HepG2 (cell line): Measurements from ENCODE around the gene CMTM8. TPM values are rescaled to one million over a fixed set of nuclear protein-coding genes. Genes with fewer than 3 reads are reported as not detected.

ENCODE experiments used
- ADNP ChIP-seq: sonication (generic); formaldehyde crosslinking; IDR thresholded peaks from 2 replicates; pipeline ENCODE4 v1.4.0; 2020; ENCODE audit warnings: missing genetic modification reagents
- E2F2 ChIP-seq: sonication (generic); formaldehyde crosslinking; IDR thresholded peaks from 2 replicates; pipeline ENCODE4 v1.4.0; 2020; ENCODE audit warnings: missing genetic modification reagents, borderline replicate concordance
- HNRNPLL ChIP-seq: fragments of 200-400 bp; formaldehyde crosslinking; IDR thresholded peaks from 2 replicates; pipeline ENCODE4 v1.6.1; 2017; ENCODE audit warnings: mild to moderate bottlenecking, low read depth, low read length; ENCODE audit not compliant: poor library complexity, severe bottlenecking
- MTF1 ChIP-seq: sonication (generic); formaldehyde crosslinking; IDR thresholded peaks from 2 replicates; pipeline ENCODE4 v1.5.0; 2020; ENCODE audit warnings: missing genetic modification reagents
- NFYC ChIP-seq: IDR thresholded peaks from 2 replicates; pipeline ENCODE4 v1.6.1; 2016; ENCODE audit warnings: missing genetic modification reagents, missing compliant biosample characterization
- PHF5A ChIP-seq: IDR thresholded peaks from one replicate; pipeline ENCODE4 v1.6.1; 2018; ENCODE audit warnings: low read depth, missing genetic modification reagents; ENCODE audit not compliant: unreplicated experiment
- RNF2 ChIP-seq: fragments of 450-650 bp; conservative IDR thresholded peaks from 2 replicates; pipeline ENCODE4 v1.6.1; 2016; ENCODE audit warnings: low read depth
- WIZ ChIP-seq: sonication (generic); formaldehyde crosslinking; IDR thresholded peaks from 2 replicates; pipeline ENCODE4 v1.5.1; 2020; ENCODE audit warnings: mild to moderate bottlenecking, missing genetic modification reagents
- ZBTB42 ChIP-seq: sonication (generic); formaldehyde crosslinking; IDR thresholded peaks from 2 replicates; pipeline ENCODE4 v1.5.0; 2020; ENCODE audit warnings: mild to moderate bottlenecking, missing genetic modification reagents
- ZBTB43 ChIP-seq: sonication (generic); formaldehyde crosslinking; conservative IDR thresholded peaks from 2 replicates; pipeline ENCODE4 v1.4.0; 2020; ENCODE audit warnings: missing genetic modification reagents
- ZBTB49 ChIP-seq: sonication (generic); formaldehyde crosslinking; IDR thresholded peaks from 2 replicates; pipeline ENCODE4 v1.4.0; 2020; ENCODE audit warnings: missing genetic modification reagents, borderline replicate concordance
- ZNF337 ChIP-seq: sonication (generic); formaldehyde crosslinking; IDR thresholded peaks from 2 replicates; pipeline ENCODE4 v1.5.1; 2020; ENCODE audit warnings: missing genetic modification reagents, low read depth, mild to moderate bottlenecking, borderline replicate concordance
- ZNF354B ChIP-seq: sonication (generic); formaldehyde crosslinking; IDR thresholded peaks from 2 replicates; pipeline ENCODE4 v1.8.0; 2022; ENCODE audit warnings: mild to moderate bottlenecking, missing genetic modification reagents
- ZNF382 ChIP-seq: sonication (generic); formaldehyde crosslinking; IDR thresholded peaks from 2 replicates; pipeline ENCODE4 v1.5.0; 2020; ENCODE audit warnings: missing genetic modification reagents, mild to moderate bottlenecking, borderline replicate concordance
- ZNF672 ChIP-seq: sonication (generic); formaldehyde crosslinking; IDR thresholded peaks from 2 replicates; pipeline ENCODE4 v1.8.1; 2022; ENCODE audit warnings: missing genetic modification reagents
- ZNF713 ChIP-seq: sonication (generic); formaldehyde crosslinking; IDR thresholded peaks from 2 replicates; pipeline ENCODE4 v1.4.0; 2020; ENCODE audit warnings: mild to moderate bottlenecking, missing genetic modification reagents
- ZNF773 ChIP-seq: sonication (generic); formaldehyde crosslinking; IDR thresholded peaks from 2 replicates; pipeline ENCODE4 v1.4.0; 2020; ENCODE audit warnings: missing genetic modification reagents, borderline replicate concordance
- ZNF777 ChIP-seq: sonication (generic); formaldehyde crosslinking; IDR thresholded peaks from 2 replicates; pipeline ENCODE4 v1.4.0; 2020; ENCODE audit warnings: missing genetic modification reagents
- polyA plus RNA-seq, 8 experiments: library from polyadenylated mRNA; depleted of rRNA in 3 of 8; stranded (reverse) in 7 of 8; unstranded in 1 of 8; fragments of >200 nt; fragmentation: Illumina TruSeq in 4 of 8; extraction: Trizol in 4 of 8; gene quantifications; 2 replicates each; pipeline versions ENCODE4 v1.2.1 to v1.2.3, GENCODE V29; 2011 to 2016; ENCODE audit warnings: low read depth in 4 of 8, missing spikeins in 1 of 8, mixed read lengths in 1 of 8; ENCODE audit not compliant: insufficient read depth in 1 of 8
- total RNA-seq, 5 experiments: library from RNA; depleted of rRNA; stranded (reverse); fragments of >200 nt; fragmentation: Illumina TruSeq; extraction: Trizol; gene quantifications; 2 replicates each; pipeline ENCODE4 v1.2.3, GENCODE V29; 2016; ENCODE audit warnings: low read depth in 1 of 5
- TF ChIP-seq, protein P1 (sequence below): sonication (generic); formaldehyde crosslinking; conservative IDR thresholded peaks from 2 replicates; pipeline ENCODE4 v1.8.0; 2022; ENCODE audit warnings: mild to moderate bottlenecking, moderate library complexity, missing genetic modification reagents
- TF ChIP-seq, protein P2 (sequence below): sonication (generic); formaldehyde crosslinking; IDR thresholded peaks from 2 replicates; pipeline ENCODE4 v1.9.0; 2022; ENCODE audit warnings: missing genetic modification reagents, mild to moderate bottlenecking, borderline replicate concordance

Gene CMTM8
- total and polyA plus RNA-seq, 2 of the 13 experiments (the other 11 are each of a cell fraction or from before 2014, with no cell fraction given), result 8.9 to 15.8 TPM

- TF ChIP-seq ZBTB43 (CRISPR knock-in tag) (no peak), ZNF672 (CRISPR knock-in tag) (no peak), ZNF777 (CRISPR knock-in tag) (peak; percentile 17; the same call in 1 of the 2 replicates), MTF1 (CRISPR knock-in tag) (no peak), ZBTB49 (CRISPR knock-in tag) (no peak), ADNP (CRISPR knock-in tag) (no peak), ZNF713 (no peak), RNF2 (peak; percentile 42; the same call in 1 of the 2 replicates), HNRNPLL (peak; percentile 42), PHF5A (CRISPR knock-in tag) (no peak), ZNF337 (no peak), ZNF382 (CRISPR knock-in tag) (no peak), ZNF354B (no peak), WIZ (no peak), ZNF773 (CRISPR knock-in tag) (no peak; the same call in 1 of the 2 replicates), E2F2 (no peak), NFYC (no peak), ZBTB42 (no peak)
- TF ChIP-seq, protein P1, sequence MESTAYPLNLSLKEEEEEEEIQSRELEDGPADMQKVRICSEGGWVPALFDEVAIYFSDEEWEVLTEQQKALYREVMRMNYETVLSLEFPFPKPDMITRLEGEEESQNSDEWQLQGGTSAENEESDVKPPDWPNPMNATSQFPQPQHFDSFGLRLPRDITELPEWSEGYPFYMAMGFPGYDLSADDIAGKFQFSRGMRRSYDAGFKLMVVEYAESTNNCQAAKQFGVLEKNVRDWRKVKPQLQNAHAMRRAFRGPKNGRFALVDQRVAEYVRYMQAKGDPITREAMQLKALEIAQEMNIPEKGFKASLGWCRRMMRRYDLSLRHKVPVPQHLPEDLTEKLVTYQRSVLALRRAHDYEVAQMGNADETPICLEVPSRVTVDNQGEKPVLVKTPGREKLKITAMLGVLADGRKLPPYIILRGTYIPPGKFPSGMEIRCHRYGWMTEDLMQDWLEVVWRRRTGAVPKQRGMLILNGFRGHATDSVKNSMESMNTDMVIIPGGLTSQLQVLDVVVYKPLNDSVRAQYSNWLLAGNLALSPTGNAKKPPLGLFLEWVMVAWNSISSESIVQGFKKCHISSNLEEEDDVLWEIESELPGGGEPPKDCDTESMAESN (CRISPR knock-in tag), result peak; percentile 89; the same call in 1 of the 2 replicates
- TF ChIP-seq, protein P2, sequence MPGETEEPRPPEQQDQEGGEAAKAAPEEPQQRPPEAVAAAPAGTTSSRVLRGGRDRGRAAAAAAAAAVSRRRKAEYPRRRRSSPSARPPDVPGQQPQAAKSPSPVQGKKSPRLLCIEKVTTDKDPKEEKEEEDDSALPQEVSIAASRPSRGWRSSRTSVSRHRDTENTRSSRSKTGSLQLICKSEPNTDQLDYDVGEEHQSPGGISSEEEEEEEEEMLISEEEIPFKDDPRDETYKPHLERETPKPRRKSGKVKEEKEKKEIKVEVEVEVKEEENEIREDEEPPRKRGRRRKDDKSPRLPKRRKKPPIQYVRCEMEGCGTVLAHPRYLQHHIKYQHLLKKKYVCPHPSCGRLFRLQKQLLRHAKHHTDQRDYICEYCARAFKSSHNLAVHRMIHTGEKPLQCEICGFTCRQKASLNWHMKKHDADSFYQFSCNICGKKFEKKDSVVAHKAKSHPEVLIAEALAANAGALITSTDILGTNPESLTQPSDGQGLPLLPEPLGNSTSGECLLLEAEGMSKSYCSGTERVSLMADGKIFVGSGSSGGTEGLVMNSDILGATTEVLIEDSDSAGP, result peak; percentile 71
Observed at GRCh38 chr3:32391643-32392535, 153.4 kb downstream of the CMTM8 start, which contains the start of gene CMTM7 (continued).
